GM12874 (cell line): Measurements from ENCODE around the gene KNDC1.

Source experiments
- CTCF ChIP-seq: IDR thresholded peaks from 2 replicates; pipeline ENCODE4 v1.5.1; 2011; ENCODE audit warnings: low read depth, mild to moderate bottlenecking, control low read depth, low read length, moderate library complexity; ENCODE audit not compliant: insufficient read depth

KNDC1 gene

DNA sequence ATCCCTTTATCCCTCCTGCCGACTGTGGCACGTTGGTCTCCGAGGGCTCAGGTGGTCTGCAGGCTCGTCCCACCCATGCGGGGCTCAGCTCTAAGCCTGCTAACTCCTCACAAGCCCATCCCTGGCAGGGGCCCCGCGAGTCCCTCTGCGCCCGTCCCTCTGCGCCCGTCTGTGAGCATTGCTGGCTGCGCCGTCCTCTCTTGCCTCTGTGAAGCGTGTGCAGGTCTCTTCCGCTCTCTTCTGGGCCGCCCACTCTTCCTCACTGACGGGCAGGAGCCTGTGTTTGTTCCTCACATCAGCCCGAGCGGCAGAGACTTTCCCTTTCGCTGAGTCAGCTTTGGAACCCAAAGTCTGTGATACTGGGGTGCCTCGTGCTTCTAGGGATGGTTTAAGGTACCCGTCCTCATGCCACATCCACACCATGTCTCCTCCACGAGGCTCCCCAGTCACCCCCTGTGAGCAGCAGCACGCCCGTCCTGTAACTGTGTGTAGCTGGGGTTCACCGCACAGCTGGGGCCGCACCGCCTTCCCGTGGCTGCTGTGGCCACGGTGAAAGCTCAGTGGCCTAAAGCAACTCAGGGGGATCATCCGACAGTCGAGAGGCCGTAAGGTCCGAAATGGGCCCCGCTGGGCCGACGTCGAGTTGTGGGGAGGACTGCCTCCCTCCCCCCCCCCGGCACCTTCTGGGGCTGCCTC lies 36.8 kb upstream of the KNDC1 start:
- TF ChIP-seq CTCF = no peak

DNA sequence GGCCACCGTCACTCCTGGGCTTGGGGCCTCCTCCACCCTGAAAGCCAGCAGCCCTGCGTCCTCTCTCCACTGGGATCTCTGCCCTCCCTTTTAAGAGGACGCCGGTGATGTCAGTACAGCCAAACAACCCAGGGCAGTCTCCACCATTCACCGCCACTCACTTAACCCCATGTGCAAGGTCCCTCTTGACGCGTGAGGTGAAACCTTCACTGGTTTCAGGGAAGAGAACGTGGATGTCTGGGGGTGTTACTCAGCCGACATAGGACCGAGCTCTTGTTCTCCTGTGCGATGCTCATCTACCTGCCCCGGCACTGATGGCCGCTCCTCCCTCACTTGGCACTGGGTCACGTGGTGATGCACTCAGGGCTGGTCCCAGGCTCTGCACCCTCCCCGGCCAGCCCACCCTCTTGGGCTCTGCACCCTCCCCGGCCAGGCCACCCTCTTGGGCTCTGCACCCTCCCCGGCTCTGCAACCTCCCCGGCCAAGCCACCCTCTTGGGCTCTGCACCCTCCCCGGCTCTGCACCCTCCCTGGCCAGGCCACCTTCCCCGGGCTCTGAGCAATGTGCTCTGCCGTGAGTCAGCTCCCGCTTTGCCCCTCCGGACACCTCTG lies 36.2 kb upstream of the KNDC1 start:
- no peak for TF ChIP-seq CTCF

DNA sequence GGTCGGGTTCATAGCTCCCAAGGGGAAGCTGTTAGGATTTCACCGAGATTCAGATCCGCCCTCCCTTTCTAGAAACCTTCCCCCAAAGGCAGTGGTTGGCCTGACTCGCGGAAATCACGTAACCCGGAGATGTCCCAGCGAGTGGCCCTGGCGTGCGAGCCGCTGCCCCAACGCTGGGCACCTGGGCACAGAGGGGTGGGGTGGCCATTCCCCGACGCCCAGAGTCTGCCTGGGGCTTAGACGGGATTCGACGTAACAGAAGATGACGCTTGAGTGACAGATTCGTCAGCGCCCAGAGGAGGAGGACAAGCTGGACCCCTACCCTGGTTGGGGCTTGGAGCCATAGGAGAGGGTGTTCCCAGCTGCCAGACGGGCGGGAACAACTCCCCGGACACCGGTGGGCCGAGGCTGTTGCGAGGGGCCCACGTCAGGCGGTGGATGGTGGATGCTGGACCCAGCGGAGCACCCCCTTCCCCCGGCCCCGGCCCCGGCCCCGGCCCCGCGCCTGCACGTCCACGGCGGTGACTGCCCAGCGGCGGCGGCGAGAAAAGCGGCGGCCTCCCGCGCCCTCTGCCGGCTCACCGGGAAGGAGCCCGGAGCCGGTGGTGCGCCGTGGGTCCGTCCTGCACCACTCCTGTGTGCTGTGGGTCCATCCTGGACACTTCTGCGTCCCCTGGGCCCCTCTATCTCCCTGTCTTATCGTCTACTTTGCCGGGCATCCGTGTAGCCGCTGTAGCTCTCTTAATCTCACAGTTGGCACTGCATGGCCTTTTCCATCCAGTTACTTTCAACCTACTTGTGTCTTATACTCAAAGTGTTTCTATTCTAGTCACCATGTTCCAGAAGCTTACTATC lies 35.4 kb upstream of the KNDC1 start:
- no peak for TF ChIP-seq CTCF

- no peak for TF ChIP-seq CTCF
These were observed 34.1 kb upstream of the KNDC1 start for GRCh38 chr10:133125901-133126300.

DNA sequence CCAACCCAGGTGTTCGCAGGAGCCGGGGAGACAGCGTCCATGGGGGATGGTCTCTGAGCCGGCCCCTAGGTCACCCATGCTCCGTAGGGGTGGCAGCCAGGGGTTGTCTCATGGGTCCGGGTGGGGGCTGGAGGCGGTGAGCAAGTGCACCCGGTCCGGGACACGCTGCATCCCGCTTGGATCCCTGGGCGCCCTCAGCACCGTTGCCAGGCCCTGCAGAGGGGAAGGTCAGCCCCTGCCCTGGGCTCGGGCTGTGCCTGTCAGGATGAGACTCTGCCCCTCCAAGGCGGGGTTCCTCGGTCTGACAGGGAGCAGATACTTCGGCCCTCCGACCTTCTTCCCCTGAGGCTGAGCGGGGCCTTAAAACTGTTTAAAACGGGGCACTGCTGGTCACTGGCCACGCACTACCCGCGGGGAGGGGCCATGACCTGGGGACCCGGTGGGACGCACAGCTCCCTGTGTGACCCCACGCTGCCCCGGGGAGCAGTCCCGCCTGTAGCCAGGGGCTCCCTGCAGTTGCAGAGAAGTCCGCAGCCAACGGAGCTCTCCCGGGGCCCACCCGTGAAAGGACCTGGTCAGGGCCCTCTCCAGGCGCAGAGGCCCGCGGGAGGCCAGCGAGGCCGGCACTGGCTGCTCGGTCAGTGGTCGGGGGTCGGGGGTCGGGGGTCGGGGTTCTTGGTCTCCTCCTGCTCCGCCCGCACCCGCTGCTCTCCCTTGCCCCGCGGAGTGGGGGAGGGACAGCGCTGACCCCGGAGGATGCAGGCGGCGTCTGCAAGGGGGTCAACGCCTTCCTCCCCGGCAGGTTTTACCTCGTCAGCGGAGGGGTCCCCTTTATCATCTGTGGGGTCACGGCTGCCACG lies 33.4 kb upstream of the KNDC1 start:
- TF ChIP-seq CTCF = no peak

DNA sequence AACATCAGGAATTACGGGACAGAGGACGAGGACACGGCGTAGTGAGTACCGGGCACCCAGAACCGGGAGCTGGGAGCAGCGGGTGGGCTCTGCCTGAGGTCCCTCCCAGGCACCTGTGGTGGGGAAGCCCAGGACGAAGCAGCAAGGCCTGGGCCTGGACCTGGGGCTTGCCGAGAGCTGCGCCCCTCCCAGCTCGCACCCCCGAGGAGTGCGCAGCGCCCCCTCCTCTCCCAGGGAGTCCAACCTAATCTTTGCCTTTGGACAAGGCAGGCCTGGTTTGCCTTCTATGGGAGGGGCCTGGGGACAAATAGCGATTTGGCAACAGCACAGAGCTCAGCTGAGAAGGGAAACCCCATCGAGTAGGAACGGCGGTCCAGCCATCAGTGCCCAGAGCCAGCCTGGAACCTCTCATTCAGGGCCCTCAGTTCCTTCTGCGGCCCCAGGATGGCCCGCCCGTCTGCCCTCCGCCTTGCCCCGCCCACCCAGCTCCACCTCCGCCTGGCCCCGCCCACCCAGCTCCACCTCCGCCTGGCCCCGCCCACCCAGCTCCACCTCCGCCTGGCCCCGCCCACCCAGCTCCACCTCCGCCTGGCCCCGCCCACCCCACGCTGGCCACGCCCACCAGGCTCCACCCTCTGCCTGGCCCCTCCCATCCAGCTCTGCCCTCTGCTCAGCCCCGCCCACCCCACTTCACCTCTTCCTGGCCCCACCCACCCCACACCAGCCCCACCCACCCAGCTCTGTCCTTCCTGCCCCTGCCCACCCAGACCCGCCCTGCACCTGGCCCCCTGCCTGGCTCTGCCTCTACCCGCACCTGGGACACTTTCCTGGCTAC lies 32.5 kb upstream of the KNDC1 start:
- no peak for TF ChIP-seq CTCF
